Endodermal cell (in vitro differentiated cells): ENCODE measurements around the gene KLF2. TPM values are rescaled to one million over a fixed set of nuclear protein-coding genes. Genes with fewer than 3 reads are reported as not detected.

Experiments
- DNase-seq: peaks from one replicate; pipeline ENCODE4 v3.0.0-alpha.2; 2017
- H3K27ac ChIP-seq: 2 replicates; pipeline ENCODE4 v1.5.1; 2013; ENCODE audit warnings: mild to moderate bottlenecking, low read depth, low read length, moderate library complexity
- H3K27me3 ChIP-seq: 2 replicates; pipeline ENCODE4 v1.6.1; 2013; ENCODE audit warnings: mild to moderate bottlenecking, low read length, moderate library complexity; ENCODE audit not compliant: insufficient read depth, control insufficient read depth, poor library complexity, severe bottlenecking
- H3K36me3 ChIP-seq: 2 replicates; pipeline ENCODE4 v1.7.0; 2013; ENCODE audit warnings: mild to moderate bottlenecking, low read length, moderate library complexity; ENCODE audit not compliant: control insufficient read depth, insufficient read depth
- H3K4me1 ChIP-seq: one replicate; pipeline ENCODE4 v1.7.0; 2013; ENCODE audit warnings: low read length; ENCODE audit not compliant: control insufficient read depth, insufficient read depth
- H3K4me3 ChIP-seq: 2 replicates; pipeline ENCODE4 v1.5.1; 2013; ENCODE audit warnings: mild to moderate bottlenecking, low read length, moderate library complexity
- H3K9ac ChIP-seq: 2 replicates; pipeline ENCODE4 v1.6.1; 2013; ENCODE audit warnings: mild to moderate bottlenecking, low read length, moderate library complexity; ENCODE audit not compliant: poor library complexity, severe bottlenecking; ENCODE audit errors: extremely low read depth
- H3K9me3 ChIP-seq: 2 replicates; pipeline ENCODE4 v1.6.1; 2013; ENCODE audit warnings: mild to moderate bottlenecking, low read length, moderate library complexity; ENCODE audit not compliant: control insufficient read depth
- H3K27ac Mint-ChIP-seq: 2 replicates; pipeline ENCODE4 v1.8.0; 2020; ENCODE audit warnings: mixed read lengths
- H3K27me3 Mint-ChIP-seq: 2 replicates; pipeline ENCODE4 v1.8.0; 2021; ENCODE audit warnings: mild to moderate bottlenecking, mixed read lengths; ENCODE audit not compliant: insufficient read depth
- H3K36me3 Mint-ChIP-seq: 2 replicates; pipeline ENCODE4 v1.8.0; 2020; ENCODE audit warnings: low read depth, mixed read lengths
- H3K4me1 Mint-ChIP-seq: 2 replicates; pipeline ENCODE4 v1.8.0; 2020; ENCODE audit warnings: mixed read lengths
- H3K4me3 Mint-ChIP-seq: 2 replicates; pipeline ENCODE4 v1.8.0; 2020; ENCODE audit warnings: mild to moderate bottlenecking, moderate library complexity, mixed read lengths
- H3K9me3 Mint-ChIP-seq: 2 replicates; pipeline ENCODE4 v1.8.0; 2020; ENCODE audit warnings: mild to moderate bottlenecking, mixed read lengths
- WGBS, 2 experiments: methylation state at CpG; one replicate each; pipeline versions ENCODE4 v1.1.5 to v1.1.7; 2013; ENCODE audit warnings: missing lambda C conversion rate in 2 of 2, mixed read lengths in 1 of 2; ENCODE audit not compliant: insufficient coverage in 1 of 2, insufficient read length in 1 of 2; 5-methylcytosine and 5-hydroxymethylcytosine counted together
- total RNA-seq, 2 donors: library from RNA; stranded (reverse); fragmentation: NEBNext Ultra II Directional in 1 of 2; extraction: Animal tissue kit (Norgen Biotek cat#: 25700) in 1 of 2; gene quantifications; 2 replicates in 1 of 2; 3 replicates in 1 of 2; pipeline ENCODE4 v1.2.1, GENCODE V29; 2021
- TF ChIP-seq, protein P1 (sequence below): fragments of 200-600 bp; sonication (generic); conservative IDR thresholded peaks from 2 replicates; pipeline ENCODE4 v1.5.0; 2021; ENCODE audit warnings: antibody characterized with exemption, mild to moderate bottlenecking

Gene KLF2
- total RNA-seq, 2 donors from 2014 or later = 0.22 to 1.4 TPM

DNA sequence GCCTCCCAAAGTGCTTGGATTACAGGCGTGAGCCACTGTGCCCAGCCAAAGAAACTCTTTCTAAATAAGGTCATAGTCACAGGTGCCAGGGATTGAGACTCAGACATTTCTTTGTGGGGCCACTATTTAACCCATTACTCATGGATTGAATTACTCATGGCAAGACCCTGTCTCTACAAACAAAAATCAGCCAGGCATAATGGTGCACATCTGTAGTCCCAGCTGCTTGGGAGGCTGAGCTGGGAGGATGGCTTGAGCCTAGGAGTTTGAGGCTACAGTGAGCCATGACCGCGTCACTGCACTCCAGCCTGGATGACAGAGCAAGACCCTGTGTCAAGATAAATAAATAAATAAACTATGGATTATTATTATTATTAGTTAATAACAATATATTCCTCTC is 3.6 kb upstream of the KLF2 start:
- H3K4me1 ChIP-seq = no peaks in the 10 kb centered on the region
- Mint-ChIP-seq H3K4me3 (no peak overlapping the region), H3K27me3 (peaks cover 38% of the 10 kb centered on the region), H3K36me3 (no peaks in the 10 kb centered on the region), H3K9me3 (no peaks in the 10 kb centered on the region), H3K27ac (no peak overlapping the region), H3K4me1 (peaks cover under 1% of the 10 kb centered on the region)
- TF ChIP-seq, protein P1, sequence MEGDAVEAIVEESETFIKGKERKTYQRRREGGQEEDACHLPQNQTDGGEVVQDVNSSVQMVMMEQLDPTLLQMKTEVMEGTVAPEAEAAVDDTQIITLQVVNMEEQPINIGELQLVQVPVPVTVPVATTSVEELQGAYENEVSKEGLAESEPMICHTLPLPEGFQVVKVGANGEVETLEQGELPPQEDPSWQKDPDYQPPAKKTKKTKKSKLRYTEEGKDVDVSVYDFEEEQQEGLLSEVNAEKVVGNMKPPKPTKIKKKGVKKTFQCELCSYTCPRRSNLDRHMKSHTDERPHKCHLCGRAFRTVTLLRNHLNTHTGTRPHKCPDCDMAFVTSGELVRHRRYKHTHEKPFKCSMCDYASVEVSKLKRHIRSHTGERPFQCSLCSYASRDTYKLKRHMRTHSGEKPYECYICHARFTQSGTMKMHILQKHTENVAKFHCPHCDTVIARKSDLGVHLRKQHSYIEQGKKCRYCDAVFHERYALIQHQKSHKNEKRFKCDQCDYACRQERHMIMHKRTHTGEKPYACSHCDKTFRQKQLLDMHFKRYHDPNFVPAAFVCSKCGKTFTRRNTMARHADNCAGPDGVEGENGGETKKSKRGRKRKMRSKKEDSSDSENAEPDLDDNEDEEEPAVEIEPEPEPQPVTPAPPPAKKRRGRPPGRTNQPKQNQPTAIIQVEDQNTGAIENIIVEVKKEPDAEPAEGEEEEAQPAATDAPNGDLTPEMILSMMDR = no peak
- WGBS, 2 experiments = 70 to 90% methylated on average over 1 to 3 of the region's 3 CpGs
- H3K4me3 ChIP-seq = no peak overlapping the region
- H3K9me3 ChIP-seq = no peaks in the 10 kb centered on the region
- peaks cover 32% of the 10 kb centered on the region for H3K27me3 ChIP-seq
- no peak for DNase-seq
- H3K36me3 ChIP-seq = no peaks in the 10 kb centered on the region
- no peak overlapping the region for H3K9ac ChIP-seq
- no peak overlapping the region for H3K27ac ChIP-seq

DNA sequence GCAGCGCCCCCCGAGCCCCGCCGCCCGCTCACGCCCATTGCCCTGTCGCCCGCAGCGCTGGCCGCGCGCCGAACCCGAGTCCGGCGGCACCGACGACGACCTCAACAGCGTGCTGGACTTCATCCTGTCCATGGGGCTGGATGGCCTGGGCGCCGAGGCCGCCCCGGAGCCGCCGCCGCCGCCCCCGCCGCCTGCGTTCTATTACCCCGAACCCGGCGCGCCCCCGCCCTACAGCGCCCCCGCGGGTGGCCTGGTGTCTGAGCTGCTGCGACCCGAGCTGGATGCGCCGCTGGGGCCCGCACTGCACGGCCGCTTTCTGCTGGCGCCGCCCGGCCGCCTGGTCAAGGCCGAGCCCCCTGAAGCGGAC is 518 bp downstream of the KLF2 start:
- H3K9me3 ChIP-seq = no peaks in the 10 kb centered on the region
- no peaks in the 10 kb centered on the region for H3K36me3 ChIP-seq
- 2 to 4% methylated on average over 7 to 52 of the region's 52 CpGs for WGBS, 2 experiments
- Mint-ChIP-seq H3K9me3 (no peaks in the 10 kb centered on the region), H3K27me3 (peaks cover 72% of the 10 kb centered on the region), H3K4me1 (peaks cover 6% of the 10 kb centered on the region), H3K27ac (no peak overlapping the region), H3K4me3 (peak overlapping the region; percentile 41), H3K36me3 (no peaks in the 10 kb centered on the region)
- H3K9ac ChIP-seq = no peak overlapping the region
- no peak overlapping the region for H3K4me3 ChIP-seq
- peak; percentile 81 for DNase-seq
- no peaks in the 10 kb centered on the region for H3K4me1 ChIP-seq
- peaks cover 74% of the 10 kb centered on the region for H3K27me3 ChIP-seq
- H3K27ac ChIP-seq = no peak overlapping the region
- TF ChIP-seq, protein P1 = peak; percentile 43

- TF ChIP-seq, protein P1 = no peak
- 0 to 1% methylated on average over 25 to 82 of the region's 82 CpGs for WGBS, 2 experiments
- Mint-ChIP-seq H3K27me3 (peaks cover 75% of the 10 kb centered on the region), H3K4me3 (peak overlapping the region; percentile 72), H3K9me3 (no peaks in the 10 kb centered on the region), H3K36me3 (no peaks in the 10 kb centered on the region), H3K4me1 (peaks cover 6% of the 10 kb centered on the region), H3K27ac (no peak overlapping the region)
- Histone ChIP-seq H3K27me3 (peaks cover 79% of the 10 kb centered on the region), H3K9me3 (no peaks in the 10 kb centered on the region), H3K27ac (no peak overlapping the region), H3K4me3 (peak overlapping the region; percentile 76), H3K9ac (no peak overlapping the region), H3K4me1 (no peaks in the 10 kb centered on the region), H3K36me3 (no peaks in the 10 kb centered on the region)
- DNase-seq = peak; percentile 92
Measured at GRCh38 chr19:16325641-16326400, 1.2 kb downstream of the KLF2 start.
